ENCODE data around the gene KCNV2.

KCNV2 gene

GRCh38 chr9:2691626-2692025 lies 25.7 kb upstream of the KCNV2 start:
- no peak overlapping the region for H4K5ac ChIP-seq (ENCODE audit: low read length)
- H2BK15ac ChIP-seq (replicated peaks; ENCODE audit: low read depth): no peak overlapping the region
- no peak overlapping the region for H3K4me3 ChIP-seq (ENCODE audit: low read length)
- H3K36me3 ChIP-seq (ENCODE audit: control insufficient read depth, insufficient read depth, low read length): no peaks in the 10 kb centered on the region
- no peak overlapping the region for H2BK5ac ChIP-seq (ENCODE audit: low read length)
- H3K27ac ChIP-seq (ENCODE audit: low read depth, low read length): no peak overlapping the region
- H3K4me2 ChIP-seq (ENCODE audit: low read length): no peak overlapping the region
- H3K79me2 ChIP-seq (ENCODE audit: control insufficient read depth, insufficient read depth, low read length): no peaks in the 10 kb centered on the region
- H2BK120ac ChIP-seq (ENCODE audit: low read depth, low read length): no peak overlapping the region
- no peak overlapping the region for H3K4ac ChIP-seq (ENCODE audit: low read depth, low read length)
- no peak overlapping the region for H3K56ac ChIP-seq (ENCODE audit: low read length)
- H3K9ac ChIP-seq (ENCODE audit: low read length): no peak overlapping the region
- H4K8ac ChIP-seq (ENCODE audit: low read depth, low read length): no peak overlapping the region
- H3K23ac ChIP-seq (ENCODE audit: low read length): no peak overlapping the region
- no peaks in the 10 kb centered on the region for H3K27me3 ChIP-seq (ENCODE audit: insufficient read depth, low read length, poor library complexity)
- no peaks in the 10 kb centered on the region for H3K4me1 ChIP-seq (ENCODE audit: control insufficient read depth, low read depth, low read length)
- DNase-seq: no peak
- no peak overlapping the region for H2AK5ac ChIP-seq (ENCODE audit: low read length)
- no CpG with 5 or more reads among the region's 2 CpGs for WGBS (ENCODE audit: extremely low coverage, insufficient coverage, low lambda C conversion rate)
- H3K79me1 ChIP-seq (ENCODE audit: low read length): no peaks in the 10 kb centered on the region
- H3K18ac ChIP-seq (ENCODE audit: low read length): no peak overlapping the region

- no peak overlapping the region for H2BK5ac ChIP-seq (ENCODE audit: low read length)
- no peak overlapping the region for H2BK120ac ChIP-seq (ENCODE audit: low read depth, low read length)
- no peak overlapping the region for H3K23ac ChIP-seq (ENCODE audit: low read length)
- H3K56ac ChIP-seq (ENCODE audit: low read length): no peak overlapping the region
- H2BK15ac ChIP-seq (replicated peaks; ENCODE audit: low read depth): no peak overlapping the region
- H3K36me3 ChIP-seq (ENCODE audit: control insufficient read depth, insufficient read depth, low read length): no peaks in the 10 kb centered on the region
- H3K4ac ChIP-seq (ENCODE audit: low read depth, low read length): no peak overlapping the region
- H3K79me1 ChIP-seq (ENCODE audit: low read length): no peaks in the 10 kb centered on the region
- H3K18ac ChIP-seq (ENCODE audit: low read length): no peak overlapping the region
- H3K4me3 ChIP-seq (ENCODE audit: low read length): no peak overlapping the region
- no peak overlapping the region for H4K8ac ChIP-seq (ENCODE audit: low read depth, low read length)
- H3K27ac ChIP-seq (ENCODE audit: low read depth, low read length): no peak overlapping the region
- no peak overlapping the region for H2AK5ac ChIP-seq (ENCODE audit: low read length)
- no peak overlapping the region for H3K4me2 ChIP-seq (ENCODE audit: low read length)
- no peaks in the 10 kb centered on the region for H3K27me3 ChIP-seq (ENCODE audit: insufficient read depth, low read length, poor library complexity)
- no CpG with 5 or more reads among the region's 3 CpGs for WGBS (ENCODE audit: extremely low coverage, insufficient coverage, low lambda C conversion rate)
- no peak overlapping the region for H3K9ac ChIP-seq (ENCODE audit: low read length)
- no peak overlapping the region for H4K5ac ChIP-seq (ENCODE audit: low read length)
- H3K4me1 ChIP-seq (ENCODE audit: control insufficient read depth, low read depth, low read length): no peaks in the 10 kb centered on the region
- DNase-seq: no peak
- no peaks in the 10 kb centered on the region for H3K79me2 ChIP-seq (ENCODE audit: control insufficient read depth, insufficient read depth, low read length)
Measured at GRCh38 chr9:2693056-2693455, 24.3 kb upstream of the KCNV2 start.

- H4K5ac ChIP-seq (ENCODE audit: low read length): no peak overlapping the region
- no CpG with 5 or more reads among the region's 3 CpGs for WGBS (ENCODE audit: extremely low coverage, insufficient coverage, low lambda C conversion rate)
- no peaks in the 10 kb centered on the region for H3K36me3 ChIP-seq (ENCODE audit: control insufficient read depth, insufficient read depth, low read length)
- no peak overlapping the region for H3K18ac ChIP-seq (ENCODE audit: low read length)
- H3K9ac ChIP-seq (ENCODE audit: low read length): no peak overlapping the region
- H3K79me1 ChIP-seq (ENCODE audit: low read length): no peaks in the 10 kb centered on the region
- H4K8ac ChIP-seq (ENCODE audit: low read depth, low read length): no peak overlapping the region
- H3K56ac ChIP-seq (ENCODE audit: low read length): no peak overlapping the region
- H2BK5ac ChIP-seq (ENCODE audit: low read length): no peak overlapping the region
- H3K4me1 ChIP-seq (ENCODE audit: control insufficient read depth, low read depth, low read length): peaks cover 4% of the 10 kb centered on the region
- H2BK120ac ChIP-seq (ENCODE audit: low read depth, low read length): no peak overlapping the region
- H3K27me3 ChIP-seq (ENCODE audit: insufficient read depth, low read length, poor library complexity): no peaks in the 10 kb centered on the region
- no peak overlapping the region for H3K4ac ChIP-seq (ENCODE audit: low read depth, low read length)
- no peak overlapping the region for H2AK5ac ChIP-seq (ENCODE audit: low read length)
- H3K23ac ChIP-seq (ENCODE audit: low read length): no peak overlapping the region
- H3K27ac ChIP-seq (ENCODE audit: low read depth, low read length): no peak overlapping the region
- H2BK15ac ChIP-seq (replicated peaks; ENCODE audit: low read depth): no peak overlapping the region
- H3K79me2 ChIP-seq (ENCODE audit: control insufficient read depth, insufficient read depth, low read length): no peaks in the 10 kb centered on the region
- no peak for DNase-seq
- no peak overlapping the region for H3K4me3 ChIP-seq (ENCODE audit: low read length)
- H3K4me2 ChIP-seq (ENCODE audit: low read length): no peak overlapping the region
Measured at GRCh38 chr9:2697492-2697891, 19.8 kb upstream of the KCNV2 start.

- H4K8ac ChIP-seq (ENCODE audit: low read depth, low read length): peak overlapping the region; percentile 41
- H4K5ac ChIP-seq (ENCODE audit: low read length): no peak overlapping the region
- H3K27me3 ChIP-seq (ENCODE audit: insufficient read depth, low read length, poor library complexity): no peaks in the 10 kb centered on the region
- no peak for DNase-seq
- no peak overlapping the region for H3K4me3 ChIP-seq (ENCODE audit: low read length)
- no peak overlapping the region for H2AK5ac ChIP-seq (ENCODE audit: low read length)
- no peak overlapping the region for H2BK15ac ChIP-seq (replicated peaks; ENCODE audit: low read depth)
- H3K36me3 ChIP-seq (ENCODE audit: control insufficient read depth, insufficient read depth, low read length): no peaks in the 10 kb centered on the region
- no peak overlapping the region for H3K4me2 ChIP-seq (ENCODE audit: low read length)
- no peak overlapping the region for H3K18ac ChIP-seq (ENCODE audit: low read length)
- no peak overlapping the region for H2BK5ac ChIP-seq (ENCODE audit: low read length)
- no peak overlapping the region for H3K4ac ChIP-seq (ENCODE audit: low read depth, low read length)
- H3K79me1 ChIP-seq (ENCODE audit: low read length): no peaks in the 10 kb centered on the region
- no peak overlapping the region for H2BK120ac ChIP-seq (ENCODE audit: low read depth, low read length)
- no peak overlapping the region for H3K56ac ChIP-seq (ENCODE audit: low read length)
- H3K23ac ChIP-seq (ENCODE audit: low read length): no peak overlapping the region
- no CpG with 5 or more reads among the region's 6 CpGs for WGBS (ENCODE audit: extremely low coverage, insufficient coverage, low lambda C conversion rate)
- H3K27ac ChIP-seq (ENCODE audit: low read depth, low read length): no peak overlapping the region
- H3K9ac ChIP-seq (ENCODE audit: low read length): no peak overlapping the region
- H3K79me2 ChIP-seq (ENCODE audit: control insufficient read depth, insufficient read depth, low read length): no peaks in the 10 kb centered on the region
- peaks cover 4% of the 10 kb centered on the region for H3K4me1 ChIP-seq (ENCODE audit: control insufficient read depth, low read depth, low read length)
Measured at GRCh38 chr9:2700398-2700797, 16.9 kb upstream of the KCNV2 start.

GRCh38 chr9:2700909-2701550 lies 16.3 kb upstream of the KCNV2 start:
- no peak overlapping the region for H3K4me3 ChIP-seq (ENCODE audit: low read length)
- no CpG with 5 or more reads among the region's 10 CpGs for WGBS (ENCODE audit: extremely low coverage, insufficient coverage, low lambda C conversion rate)
- H3K27ac ChIP-seq (ENCODE audit: low read depth, low read length): no peak overlapping the region
- no peak overlapping the region for H2AK5ac ChIP-seq (ENCODE audit: low read length)
- no peaks in the 10 kb centered on the region for H3K36me3 ChIP-seq (ENCODE audit: control insufficient read depth, insufficient read depth, low read length)
- no peak overlapping the region for H3K9ac ChIP-seq (ENCODE audit: low read length)
- peaks cover 4% of the 10 kb centered on the region for H3K4me1 ChIP-seq (ENCODE audit: control insufficient read depth, low read depth, low read length)
- H3K27me3 ChIP-seq (ENCODE audit: insufficient read depth, low read length, poor library complexity): no peaks in the 10 kb centered on the region
- no peak overlapping the region for H2BK15ac ChIP-seq (replicated peaks; ENCODE audit: low read depth)
- H3K56ac ChIP-seq (ENCODE audit: low read length): no peak overlapping the region
- no peak overlapping the region for H3K4ac ChIP-seq (ENCODE audit: low read depth, low read length)
- H4K8ac ChIP-seq (ENCODE audit: low read depth, low read length): no peak overlapping the region
- H3K79me2 ChIP-seq (ENCODE audit: control insufficient read depth, insufficient read depth, low read length): no peaks in the 10 kb centered on the region
- H2BK5ac ChIP-seq (ENCODE audit: low read length): no peak overlapping the region
- H3K79me1 ChIP-seq (ENCODE audit: low read length): no peaks in the 10 kb centered on the region
- peak overlapping the region; percentile 60 for H3K18ac ChIP-seq (ENCODE audit: low read length)
- H3K4me2 ChIP-seq (ENCODE audit: low read length): no peak overlapping the region
- DNase-seq: peak; percentile 57
- no peak overlapping the region for H4K5ac ChIP-seq (ENCODE audit: low read length)
- H3K23ac ChIP-seq (ENCODE audit: low read length): no peak overlapping the region
- H2BK120ac ChIP-seq (ENCODE audit: low read depth, low read length): no peak overlapping the region

- no peak overlapping the region for H3K4me2 ChIP-seq (ENCODE audit: low read length)
- no peak overlapping the region for H2AK5ac ChIP-seq (ENCODE audit: low read length)
- H3K56ac ChIP-seq (ENCODE audit: low read length): no peak overlapping the region
- no peaks in the 10 kb centered on the region for H3K36me3 ChIP-seq (ENCODE audit: control insufficient read depth, insufficient read depth, low read length)
- no peak overlapping the region for H2BK15ac ChIP-seq (replicated peaks; ENCODE audit: low read depth)
- H3K4me3 ChIP-seq (ENCODE audit: low read length): no peak overlapping the region
- no peak overlapping the region for H2BK120ac ChIP-seq (ENCODE audit: low read depth, low read length)
- no peaks in the 10 kb centered on the region for H3K27me3 ChIP-seq (ENCODE audit: insufficient read depth, low read length, poor library complexity)
- no peaks in the 10 kb centered on the region for H3K79me1 ChIP-seq (ENCODE audit: low read length)
- H3K79me2 ChIP-seq (ENCODE audit: control insufficient read depth, insufficient read depth, low read length): no peaks in the 10 kb centered on the region
- H3K23ac ChIP-seq (ENCODE audit: low read length): no peak overlapping the region
- H3K4ac ChIP-seq (ENCODE audit: low read depth, low read length): no peak overlapping the region
- H3K18ac ChIP-seq (ENCODE audit: low read length): no peak overlapping the region
- H3K9ac ChIP-seq (ENCODE audit: low read length): no peak overlapping the region
- H3K4me1 ChIP-seq (ENCODE audit: control insufficient read depth, low read depth, low read length): peaks cover 4% of the 10 kb centered on the region
- DNase-seq: no peak
- H4K5ac ChIP-seq (ENCODE audit: low read length): no peak overlapping the region
- no peak overlapping the region for H2BK5ac ChIP-seq (ENCODE audit: low read length)
- no peak overlapping the region for H3K27ac ChIP-seq (ENCODE audit: low read depth, low read length)
- H4K8ac ChIP-seq (ENCODE audit: low read depth, low read length): no peak overlapping the region
Measured at GRCh38 chr9:2704504-2704903, 12.8 kb upstream of the KCNV2 start.

All from mesendoderm (in vitro differentiated cells).